NCI-H345 treated with DMSO at 0.1 percent for 48 hours (cell line): ENCODE data around the gene TACR2.

Experiments used
- DNase-seq: peaks from one replicate; lab custom pipeline; 2025; ENCODE audit not compliant: unreplicated experiment; lab: John Stamatoyannopoulos, UW

Gene TACR2

DNA sequence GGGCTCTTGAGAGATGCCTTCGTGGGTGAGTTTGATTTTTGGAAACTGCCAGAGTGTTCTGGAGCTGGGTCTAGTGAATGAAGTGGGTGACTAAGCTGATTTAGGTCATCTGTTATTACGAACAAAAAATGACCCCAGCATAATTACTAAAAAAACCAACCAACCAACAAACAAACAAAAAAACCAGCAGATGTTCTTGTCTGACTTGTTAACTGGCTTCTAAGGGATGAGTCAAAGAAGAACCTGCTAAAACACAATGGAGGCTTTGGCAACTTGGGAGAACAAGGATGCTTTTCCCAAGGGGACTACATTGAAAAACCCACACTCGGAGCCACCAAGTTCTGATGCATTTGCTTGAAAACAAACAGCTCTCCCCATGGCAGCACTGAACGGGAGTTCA lies 11.5 kb downstream of the TACR2 start:
- DNase-seq: no peak

DNA sequence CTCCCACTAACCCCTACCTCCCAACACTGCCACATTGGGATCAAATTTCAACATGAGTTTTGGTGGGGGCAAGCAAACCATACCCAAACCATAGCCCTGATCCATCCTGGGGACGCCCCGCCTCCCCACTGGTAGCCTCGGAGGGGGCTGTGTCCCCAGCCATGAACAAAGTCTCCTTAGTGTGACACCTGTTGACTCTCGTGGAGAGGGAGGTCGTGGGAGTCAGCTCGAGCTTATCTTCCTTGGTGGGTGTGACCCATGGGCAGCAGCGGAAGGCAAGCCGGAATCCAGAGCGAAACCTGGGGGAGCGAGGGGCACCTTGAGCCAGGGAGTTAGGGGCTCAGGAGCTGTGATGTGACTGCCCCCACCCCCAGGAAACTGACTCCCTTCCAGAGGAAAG lies 11.9 kb downstream of the TACR2 start:
- DNase-seq: no peak

DNA sequence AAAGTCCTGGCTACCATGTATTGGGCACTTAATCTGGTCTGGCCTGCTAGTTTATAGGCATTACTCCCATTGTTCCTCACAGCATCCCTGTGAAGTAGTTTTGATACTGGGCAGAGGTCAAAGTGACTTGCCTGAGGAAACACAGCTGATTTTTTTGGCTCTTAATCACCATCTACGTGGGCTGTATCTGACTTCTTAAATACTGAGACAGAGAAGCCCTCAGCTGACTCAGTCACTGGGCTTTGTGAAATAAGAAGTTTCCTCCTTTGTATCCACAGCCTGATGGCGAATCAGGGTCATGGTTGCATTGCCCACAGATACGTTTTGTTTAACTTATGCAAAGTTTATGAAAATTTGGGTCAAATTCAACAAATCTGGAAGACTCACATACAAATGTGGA lies 13.2 kb downstream of the TACR2 start:
- no peak for DNase-seq

DNA sequence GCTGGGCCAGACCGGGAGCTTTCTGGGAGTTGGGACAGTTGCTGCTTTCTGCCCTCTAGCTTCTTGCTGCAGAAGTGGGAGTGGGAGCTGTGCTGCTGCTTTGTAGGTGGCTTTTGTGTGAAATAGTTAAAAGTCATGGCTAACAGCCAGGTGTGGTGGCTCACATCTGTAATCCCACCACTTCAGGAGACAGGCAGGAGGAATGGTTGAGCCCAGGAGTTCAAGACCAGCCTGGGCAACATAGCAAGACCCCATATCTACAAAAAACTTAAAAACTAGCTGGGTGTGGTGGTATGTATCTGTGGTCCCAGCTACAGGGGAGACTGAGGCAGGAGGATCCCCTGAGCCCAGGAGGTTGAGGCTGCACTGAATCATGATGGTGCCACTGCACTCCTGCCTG lies 13.7 kb downstream of the TACR2 start:
- DNase-seq: no peak

DNA sequence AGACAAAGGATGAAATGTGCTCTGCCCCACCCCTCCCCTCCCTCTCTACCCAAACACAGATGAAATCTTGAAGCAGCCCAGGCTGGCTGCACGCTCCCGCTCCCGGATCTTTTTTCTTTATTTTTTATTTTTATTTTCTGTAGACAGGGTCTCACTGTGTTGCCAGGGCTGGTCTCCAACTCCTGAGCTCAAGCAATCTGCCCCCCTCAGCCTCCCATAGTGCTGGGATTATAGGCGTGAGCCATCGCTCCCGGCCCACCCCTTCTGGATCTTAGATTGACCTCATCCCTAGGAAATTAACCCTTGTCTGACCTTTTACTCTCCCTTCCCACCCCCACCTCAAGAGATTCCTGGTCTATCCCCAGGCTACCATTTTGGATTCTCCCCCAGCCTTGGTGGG lies 14.3 kb downstream of the TACR2 start:
- no peak for DNase-seq

DNA sequence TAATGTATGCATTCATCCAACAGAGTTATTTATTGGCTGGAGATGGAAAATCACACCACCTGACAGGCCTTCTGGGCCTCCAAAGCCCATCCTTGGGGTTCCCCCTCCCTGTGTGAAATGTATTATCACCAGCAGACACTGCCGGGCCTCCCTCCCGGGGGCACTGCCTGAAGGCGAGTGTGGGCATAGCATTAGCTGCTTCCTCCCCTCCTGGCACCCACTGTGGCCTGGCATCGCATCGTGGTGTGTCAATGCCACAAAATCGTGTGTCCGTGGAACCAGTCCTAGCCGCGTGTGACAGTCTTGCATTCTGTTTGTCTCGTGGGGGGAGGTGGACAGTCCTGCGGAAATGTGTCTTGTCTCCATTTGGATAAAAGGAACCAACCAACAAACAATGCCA lies 15.3 kb downstream of the TACR2 start:
- DNase-seq: no peak

DNA sequence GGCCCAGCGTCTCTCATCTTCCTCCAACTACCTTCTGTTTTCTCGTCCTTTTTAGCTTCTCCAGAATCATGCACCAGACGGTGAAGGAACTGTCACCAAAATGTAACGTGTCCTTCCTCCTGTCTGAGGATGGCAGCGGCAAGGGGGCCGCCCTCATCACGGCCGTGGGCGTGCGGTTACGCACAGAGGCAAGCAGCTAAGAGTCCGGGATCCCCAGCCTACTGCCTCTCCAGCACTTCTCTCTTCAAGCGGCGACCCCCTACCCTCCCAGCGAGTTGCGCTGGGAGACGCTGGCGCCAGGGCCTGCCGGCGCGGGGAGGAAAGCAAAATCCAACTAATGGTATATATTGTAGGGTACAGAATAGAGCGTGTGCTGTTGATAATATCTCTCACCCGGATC lies 15.8 kb downstream of the TACR2 start:
- DNase-seq: no peak

DNA sequence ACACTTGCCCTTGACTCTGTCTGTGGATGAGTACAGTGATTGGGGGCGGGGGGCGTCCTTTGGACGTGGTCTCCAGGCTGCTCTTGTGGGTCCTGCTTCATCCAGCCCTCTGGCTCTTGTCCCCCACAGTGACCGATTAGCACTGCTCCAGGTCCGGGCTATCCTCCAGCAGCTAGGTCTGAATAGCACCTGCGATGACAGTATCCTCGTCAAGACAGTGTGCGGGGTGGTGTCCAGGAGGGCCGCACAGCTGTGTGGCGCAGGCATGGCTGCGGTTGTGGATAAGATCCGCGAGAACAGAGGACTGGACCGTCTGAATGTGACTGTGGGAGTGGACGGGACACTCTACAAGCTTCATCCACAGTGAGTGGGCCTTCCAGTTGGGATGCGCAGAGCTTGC lies 18.3 kb downstream of the TACR2 start:
- DNase-seq: no peak

DNA sequence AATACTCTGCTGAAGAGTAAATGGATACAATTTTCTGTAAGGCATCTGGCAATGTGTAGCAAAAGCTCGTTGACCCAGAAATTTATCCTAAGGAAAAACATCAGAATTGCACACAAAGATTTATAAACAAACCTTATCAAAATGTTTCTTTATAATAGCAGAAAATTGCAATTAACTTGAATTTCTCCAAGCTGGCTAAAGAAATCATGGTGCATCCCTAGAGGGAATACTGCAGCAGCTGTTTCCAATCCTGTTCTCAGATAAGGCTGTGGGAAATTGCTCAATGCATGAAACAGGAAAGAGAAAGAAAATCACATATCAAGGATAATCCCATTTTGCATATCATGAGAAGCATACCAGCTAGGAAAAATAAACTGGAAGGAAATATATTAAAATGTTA lies 18.7 kb downstream of the TACR2 start:
- no peak for DNase-seq

DNA sequence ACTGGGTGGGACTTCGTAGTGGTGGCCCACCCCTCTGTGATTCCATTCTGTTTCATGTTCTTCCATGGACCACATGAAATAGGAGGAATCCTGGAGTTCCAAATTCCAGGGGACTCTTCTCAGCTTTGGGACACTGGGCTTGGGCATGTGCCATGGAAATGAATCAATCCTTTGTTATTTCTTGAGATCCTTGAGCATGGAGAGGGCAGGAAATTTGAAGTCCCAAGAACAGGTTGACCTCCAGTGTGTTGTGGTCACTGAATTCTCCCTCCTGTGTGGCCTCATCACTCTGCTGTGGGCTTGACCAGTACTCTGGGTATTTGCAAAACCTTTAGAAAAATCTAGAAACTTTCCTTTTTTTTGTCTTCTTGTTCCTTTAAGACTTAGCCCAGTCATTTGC lies 22.7 kb downstream of the TACR2 start:
- DNase-seq: no peak

DNA sequence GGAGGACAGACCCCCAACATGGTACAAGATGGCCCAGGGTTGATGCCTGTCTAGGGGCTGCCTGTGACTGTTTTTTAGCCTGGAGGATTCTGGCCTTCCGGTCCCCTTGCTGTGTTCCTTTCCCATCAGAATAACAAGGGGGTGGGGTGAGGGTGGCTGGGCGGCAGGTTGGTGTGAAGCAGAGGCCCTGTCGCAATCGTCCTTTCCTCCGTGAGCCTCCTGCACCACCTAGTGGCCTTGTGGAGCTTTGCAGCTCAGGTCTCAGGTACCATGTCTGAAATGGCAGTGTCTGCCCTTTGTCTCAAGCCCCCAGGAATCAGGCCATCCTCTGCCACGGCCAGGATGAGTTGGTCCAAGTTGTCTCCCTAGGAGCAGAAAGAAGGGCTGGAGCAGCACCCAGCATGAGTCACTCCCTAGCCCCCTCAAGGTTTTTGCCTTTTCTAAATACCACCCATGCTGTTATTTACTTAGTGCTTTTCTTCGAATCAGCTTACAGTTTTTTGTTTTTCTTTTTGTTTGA lies 24.2 kb downstream of the TACR2 start:
- DNase-seq: peak; percentile 42

DNA sequence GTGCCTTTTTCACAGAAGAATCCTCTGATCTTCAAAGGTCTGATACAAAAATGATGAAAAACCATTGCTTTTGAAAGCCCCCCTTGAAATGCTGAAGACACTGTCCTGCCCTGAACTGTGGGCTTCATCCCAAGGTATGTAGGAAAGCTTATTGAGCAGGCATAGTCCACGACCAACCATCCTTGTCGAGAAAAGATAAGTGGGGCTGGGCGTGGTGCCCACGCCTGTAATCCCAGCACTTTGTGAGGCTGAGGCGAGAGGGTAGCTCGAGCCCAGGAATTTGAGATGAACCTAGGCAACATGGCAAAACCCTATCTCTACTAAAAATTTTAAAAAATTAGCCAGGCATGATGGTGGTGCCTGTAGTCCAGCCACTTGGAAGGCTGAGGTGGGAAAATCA lies 25.6 kb downstream of the TACR2 start:
- no peak for DNase-seq

DNA sequence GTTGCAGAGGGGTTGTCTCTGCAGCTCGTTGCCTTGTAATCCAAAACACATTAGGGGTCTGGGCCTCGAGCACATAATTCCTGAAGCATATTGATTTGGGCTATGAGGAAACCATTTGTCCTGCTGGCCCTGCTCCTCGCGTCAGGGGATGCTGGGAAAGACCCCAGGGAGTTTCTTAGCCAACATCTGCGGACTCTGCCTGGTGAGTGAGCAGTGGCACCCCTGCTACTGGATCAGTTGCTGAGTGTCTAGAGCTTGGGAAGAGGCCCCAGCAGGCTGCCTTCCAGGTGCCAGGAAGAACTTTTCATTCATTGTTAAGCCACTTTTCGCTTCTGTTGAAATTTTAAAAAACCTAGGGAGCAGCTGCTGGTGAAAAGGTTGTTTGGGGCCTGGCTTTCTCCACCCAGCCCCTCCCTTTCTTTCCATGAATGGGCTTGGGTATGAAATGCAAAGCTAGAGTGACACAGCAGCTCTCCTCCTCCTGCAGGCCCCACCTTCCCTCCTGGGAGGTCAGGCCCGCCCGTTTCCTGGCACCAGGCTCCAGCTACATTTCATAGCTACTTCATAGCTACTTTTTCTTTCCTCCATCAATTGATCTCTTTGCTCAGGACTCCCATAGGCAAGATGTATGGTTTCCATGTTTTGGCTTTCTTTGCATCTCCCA lies 26.8 kb downstream of the TACR2 start:
- no peak for DNase-seq

DNA sequence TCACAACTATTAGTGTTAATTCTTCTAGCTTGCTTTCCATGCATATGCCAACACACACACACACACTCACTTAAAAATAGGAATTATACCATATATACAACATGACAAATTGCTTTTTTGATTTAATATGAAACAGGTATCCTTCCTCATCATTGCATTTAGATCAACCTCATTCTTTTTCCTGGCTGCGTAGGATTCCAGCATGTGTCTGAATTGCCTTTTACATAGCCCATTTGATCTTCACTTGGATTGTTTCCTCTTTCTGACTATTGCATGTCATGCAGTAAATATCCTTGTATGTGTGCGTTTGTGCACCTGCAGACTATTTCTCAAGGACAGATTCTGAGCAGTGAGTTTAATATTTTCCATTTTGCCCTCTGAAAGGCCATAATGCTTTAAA lies 28.2 kb downstream of the TACR2 start:
- no peak for DNase-seq

DNA sequence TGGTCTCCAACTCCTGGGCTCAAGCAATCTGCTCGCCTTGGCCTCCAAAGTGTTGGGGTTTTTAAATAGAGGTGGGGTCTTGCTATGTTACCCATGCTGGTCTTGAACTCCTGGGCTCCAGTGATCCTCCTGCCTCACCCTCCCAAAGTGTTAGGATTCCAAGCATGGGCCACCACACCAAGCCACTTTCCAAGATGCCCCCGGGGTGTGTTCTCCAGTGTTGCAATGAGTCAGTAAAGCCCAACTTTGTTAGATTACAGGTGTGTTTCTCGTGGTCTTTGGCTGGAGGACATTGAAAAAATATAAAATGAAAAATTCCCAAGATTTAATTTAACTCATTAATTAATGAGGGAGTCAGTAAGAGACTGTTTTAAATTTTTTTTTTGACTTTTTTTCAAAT lies 29.2 kb downstream of the TACR2 start:
- DNase-seq: no peak

DNA sequence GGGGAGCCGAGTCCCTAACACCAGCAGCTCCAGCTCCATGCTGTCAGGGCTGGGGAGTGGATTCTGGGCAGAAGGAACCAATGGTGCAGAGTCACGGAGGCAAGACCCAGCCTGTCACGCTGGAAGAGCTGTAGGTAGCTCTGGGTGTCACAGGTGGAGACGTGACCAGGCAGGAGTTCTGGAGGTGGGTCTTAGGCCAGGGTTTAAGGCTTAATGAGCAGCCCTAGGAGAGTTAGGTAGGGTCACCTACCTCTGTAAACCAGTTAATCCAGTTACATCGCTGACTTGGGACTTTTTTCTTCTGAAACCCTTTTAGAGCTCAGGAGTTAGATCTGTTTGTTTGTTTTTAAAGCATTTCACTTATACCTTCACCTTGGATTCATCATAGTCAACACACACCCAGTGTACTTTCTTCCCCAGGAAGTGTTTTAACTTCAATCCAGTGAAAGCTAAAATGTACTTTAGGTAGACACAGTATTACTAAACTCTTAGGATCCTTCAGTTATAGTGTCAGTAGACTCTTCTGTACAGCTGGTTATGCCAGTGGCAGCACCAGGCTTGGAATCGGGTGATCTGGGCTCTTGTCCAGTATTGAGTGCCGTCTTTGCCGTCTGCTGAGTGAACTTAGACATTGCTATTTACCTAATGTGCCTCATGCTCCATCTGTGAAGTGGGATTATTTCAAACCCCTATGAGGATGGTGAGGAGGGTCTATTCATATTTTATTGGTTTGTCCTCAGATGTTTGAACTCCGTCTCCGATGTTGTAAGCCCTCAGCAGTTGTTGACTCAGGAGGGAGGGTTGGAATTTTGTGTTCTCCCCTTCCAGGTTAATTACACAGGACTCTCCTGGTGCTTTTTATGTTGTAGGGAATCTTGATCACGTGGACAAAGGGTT lies 31.0 kb downstream of the TACR2 start:
- no peak for DNase-seq

DNA sequence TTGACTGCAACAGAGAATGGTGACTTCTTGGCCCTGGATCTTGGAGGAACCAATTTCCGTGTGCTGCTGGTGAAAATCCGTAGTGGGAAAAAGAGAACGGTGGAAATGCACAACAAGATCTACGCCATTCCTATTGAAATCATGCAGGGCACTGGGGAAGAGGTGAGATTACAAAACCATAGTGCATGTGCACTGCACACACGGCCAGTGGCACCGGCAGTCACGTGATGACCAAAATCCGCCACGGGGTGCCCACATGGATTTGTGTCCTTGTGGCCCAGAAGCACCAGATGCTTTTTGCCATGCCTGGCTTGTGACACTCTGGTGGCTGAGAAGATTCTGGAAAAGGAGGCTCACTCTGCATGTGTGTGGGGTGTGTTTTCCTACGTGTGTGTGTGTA lies 32.4 kb downstream of the TACR2 start:
- no peak for DNase-seq

DNA sequence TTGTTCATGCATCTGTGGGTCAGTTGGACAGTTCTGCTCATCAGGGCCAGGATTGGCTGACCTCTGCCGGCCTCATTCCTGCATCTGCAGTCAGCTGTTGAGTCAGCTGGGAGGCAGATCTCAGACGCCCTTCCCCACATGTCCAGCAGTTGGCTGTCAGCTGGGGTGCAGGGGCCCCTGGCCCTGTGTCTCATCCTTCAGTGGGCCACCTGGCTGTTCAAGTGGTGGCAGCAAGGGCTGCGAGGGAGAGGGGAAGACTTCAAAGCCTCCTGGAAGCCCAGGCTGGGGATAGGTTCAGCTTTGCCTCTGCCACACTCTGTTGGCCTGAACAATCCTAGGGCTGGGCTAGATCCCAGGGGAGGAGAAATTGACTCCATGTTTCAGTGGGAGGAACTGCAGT lies 33.2 kb downstream of the TACR2 start:
- DNase-seq: no peak

DNA sequence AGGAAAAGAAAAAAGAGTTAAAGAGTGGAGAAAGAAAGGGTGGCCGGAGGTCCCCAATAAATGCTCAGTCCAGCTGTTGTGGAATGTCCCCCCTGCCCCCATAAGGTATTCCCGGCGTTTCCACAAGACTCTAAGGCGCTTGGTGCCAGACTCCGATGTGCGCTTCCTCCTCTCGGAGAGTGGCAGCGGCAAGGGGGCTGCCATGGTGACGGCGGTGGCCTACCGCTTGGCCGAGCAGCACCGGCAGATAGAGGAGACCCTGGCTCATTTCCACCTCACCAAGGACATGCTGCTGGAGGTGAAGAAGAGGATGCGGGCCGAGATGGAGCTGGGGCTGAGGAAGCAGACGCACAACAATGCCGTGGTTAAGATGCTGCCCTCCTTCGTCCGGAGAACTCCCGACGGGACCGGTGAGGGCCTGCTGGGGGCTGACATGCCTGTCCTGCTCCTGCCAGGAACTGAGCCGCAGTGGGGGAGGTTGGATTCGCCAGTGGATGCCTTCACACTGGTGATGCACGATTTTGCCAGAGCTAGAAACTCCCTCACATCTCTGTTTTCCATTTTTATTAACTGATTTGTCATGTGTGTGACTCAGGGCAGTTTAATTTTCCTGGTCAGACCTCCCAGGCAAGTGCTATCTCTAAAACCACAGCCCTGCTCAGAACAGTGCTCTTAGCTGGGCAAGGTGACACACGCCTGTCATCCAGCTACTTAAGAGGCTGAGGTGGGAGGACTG lies 34.2 kb downstream of the TACR2 start:
- no peak for DNase-seq

DNA sequence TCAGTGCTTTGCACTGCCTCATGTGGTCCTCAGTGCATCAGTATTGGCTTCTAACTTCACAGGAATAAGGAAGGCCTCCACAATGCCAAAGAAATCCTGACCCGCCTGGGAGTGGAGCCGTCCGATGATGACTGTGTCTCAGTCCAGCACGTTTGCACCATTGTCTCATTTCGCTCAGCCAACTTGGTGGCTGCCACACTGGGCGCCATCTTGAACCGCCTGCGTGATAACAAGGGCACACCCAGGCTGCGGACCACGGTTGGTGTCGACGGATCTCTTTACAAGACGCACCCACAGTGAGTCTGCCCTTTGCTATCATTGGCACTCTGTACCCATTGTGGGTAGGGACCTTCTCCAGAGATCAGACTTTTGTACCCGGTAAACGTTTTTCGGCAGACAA lies 36.9 kb downstream of the TACR2 start:
- DNase-seq: no peak

DNA sequence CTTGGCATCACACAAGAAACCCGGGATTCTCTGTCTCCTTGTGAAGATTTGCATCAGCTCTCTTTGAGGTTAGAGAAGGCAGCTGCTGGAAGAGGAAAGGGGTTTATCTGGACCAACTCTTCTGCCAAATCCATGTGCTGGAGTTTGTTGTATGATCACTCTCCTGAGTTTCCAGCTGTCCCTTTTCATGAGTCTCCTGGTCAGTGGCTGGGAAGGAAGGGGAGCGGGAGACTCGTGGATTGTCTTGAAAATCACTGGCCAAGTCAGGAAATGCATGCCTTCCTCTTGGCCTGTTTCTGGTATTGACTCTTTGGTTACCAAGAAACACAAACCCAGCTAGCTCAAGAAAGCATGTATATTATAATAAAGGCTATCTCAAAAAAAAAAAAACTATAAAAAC lies 38.8 kb downstream of the TACR2 start:
- no peak for DNase-seq

DNA sequence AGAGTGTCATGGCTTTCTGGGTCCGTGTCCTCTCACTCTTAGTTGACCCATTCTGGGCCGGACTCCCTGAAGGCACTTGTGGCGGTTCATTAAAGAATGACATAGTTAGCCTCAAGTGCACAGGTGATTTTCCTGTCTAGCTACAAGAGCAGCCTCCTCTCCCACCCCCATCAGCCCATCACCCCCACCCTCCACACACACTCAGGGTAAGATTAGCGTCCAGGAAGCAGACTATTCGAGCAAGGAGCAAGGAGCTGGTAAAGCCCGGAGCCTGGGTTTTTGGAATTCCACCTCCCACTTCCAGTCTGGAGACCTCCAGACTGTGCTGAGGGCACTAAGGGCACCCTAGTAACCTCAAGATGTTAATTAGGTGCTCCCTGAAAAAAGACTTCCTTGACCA lies 39.5 kb downstream of the TACR2 start:
- no peak for DNase-seq
